Suprapubic skin (tissue), 4 donors: Measurements from ENCODE around the gene NDUFAF5. TPM values are rescaled to one million over a fixed set of nuclear protein-coding genes. Genes with fewer than 3 reads are reported as not detected.

Experiments
- DNase-seq, 2 donors: peaks; one replicate each; pipeline ENCODE4 v3.0.0-alpha.2; 2019; ENCODE audit warnings: low spot score in 2 of 2
- H3K27ac ChIP-seq: fragments of 200-600 bp; sonication (generic); one replicate; pipeline ENCODE4 v1.5.1; 2019
- H3K27me3 ChIP-seq: fragments of 200-600 bp; sonication (generic); one replicate; pipeline ENCODE4 v1.5.1; 2019
- H3K36me3 ChIP-seq: fragments of 200-600 bp; sonication (generic); one replicate; pipeline ENCODE4 v1.5.1; 2019
- H3K4me1 ChIP-seq: fragments of 200-600 bp; sonication (generic); one replicate; pipeline ENCODE4 v1.5.1; 2019
- H3K4me3 ChIP-seq: fragments of 200-600 bp; sonication (generic); one replicate; pipeline ENCODE4 v1.5.1; 2019; ENCODE audit warnings: mild to moderate bottlenecking
- H3K9me3 ChIP-seq: fragments of 200-600 bp; sonication (generic); one replicate; pipeline ENCODE4 v1.5.1; 2019
- CTCF ChIP-seq, 2 donors: fragments of 200-600 bp in 1 of 2; fragments of 450-650 bp in 1 of 2; sonication (generic) in 1 of 2; IDR thresholded peaks; one replicate each; pipeline ENCODE4 v1.5.1; 2016 to 2019; ENCODE audit warnings: antibody characterized with exemption in 2 of 2, mild to moderate bottlenecking in 1 of 2, moderate library complexity in 1 of 2
- EP300 ChIP-seq: sonication (generic); formaldehyde crosslinking; IDR thresholded peaks from one replicate; pipeline ENCODE4 v1.6.1; 2017; ENCODE audit warnings: antibody characterized with exemption
- POLR2A ChIP-seq, 2 donors: fragments of 450-650 bp; IDR thresholded peaks; one replicate each; pipeline ENCODE4 v1.6.1; 2017; ENCODE audit warnings: antibody characterized with exemption in 2 of 2, mild to moderate bottlenecking in 2 of 2, moderate library complexity in 2 of 2
- POLR2AphosphoS5 ChIP-seq, 3 donors: sonication (generic); formaldehyde crosslinking; IDR thresholded peaks; one replicate each; pipeline ENCODE4 v1.6.1; 2017; ENCODE audit warnings: antibody characterized with exemption in 3 of 3
- WGBS: methylation state at CpG from one replicate; pipeline ENCODE4 v1.1.5; 2018; 5-methylcytosine and 5-hydroxymethylcytosine counted together
- total RNA-seq, 4 donors: library from RNA; depleted of rRNA; stranded (reverse); fragments of >200 nt; gene quantifications; one replicate each; pipeline ENCODE4 v1.1.0, GENCODE V29; 2016

The NDUFAF5 gene
- total RNA-seq, 4 donors from 2014 or later: 5.3 to 47.9 (median 20.1) TPM

GRCh38 chr20:13770141-13770540 is 14.7 kb upstream of the NDUFAF5 start:
- Histone ChIP-seq H3K4me3 (no peak overlapping the region), H3K27ac (no peak overlapping the region), H3K27me3 (no peaks in the 10 kb centered on the region), H3K36me3 (peaks cover 74% of the 10 kb centered on the region), H3K4me1 (no peaks in the 10 kb centered on the region), H3K9me3 (no peaks in the 10 kb centered on the region)
- TF ChIP-seq CTCF (IDR thresholded peaks at IDR 0.05): no peak
- no peak for TF ChIP-seq POLR2A (IDR thresholded peaks at IDR 0.05)
- TF ChIP-seq POLR2AphosphoS5 (IDR thresholded peaks at IDR 0.05): no peak
- TF ChIP-seq EP300: no peak
- 94% methylated on average over 5 of the region's 5 CpGs for WGBS
- no peak for DNase-seq

GRCh38 chr20:13771853-13772453 is 12.9 kb upstream of the NDUFAF5 start:
- peaks cover 71% of the 10 kb centered on the region for H3K36me3 ChIP-seq
- 52% methylated on average over 4 of the region's 4 CpGs for WGBS
- no peak overlapping the region for H3K27ac ChIP-seq
- no peaks in the 10 kb centered on the region for H3K9me3 ChIP-seq
- no peaks in the 10 kb centered on the region for H3K27me3 ChIP-seq
- no peaks in the 10 kb centered on the region for H3K4me1 ChIP-seq
- H3K4me3 ChIP-seq: no peak overlapping the region
- no peak for DNase-seq
- no peak for TF ChIP-seq POLR2AphosphoS5 (IDR thresholded peaks at IDR 0.05)
- peak in 1 of 2 donors; percentile 26 for TF ChIP-seq CTCF (IDR thresholded peaks at IDR 0.05)

- Histone ChIP-seq H3K9me3 (no peaks in the 10 kb centered on the region), H3K36me3 (peaks cover 66% of the 10 kb centered on the region), H3K27me3 (no peaks in the 10 kb centered on the region), H3K4me3 (no peak overlapping the region), H3K27ac (no peak overlapping the region), H3K4me1 (no peaks in the 10 kb centered on the region)
- DNase-seq: no peak
- TF ChIP-seq POLR2A (IDR thresholded peaks at IDR 0.05) (no peak), EP300 (no peak), CTCF (IDR thresholded peaks at IDR 0.05) (no peak), POLR2AphosphoS5 (IDR thresholded peaks at IDR 0.05) (no peak)
- WGBS: 71% methylated on average over 4 of the region's 4 CpGs
These were observed 12.3 kb upstream of the NDUFAF5 start for GRCh38 chr20:13772529-13772928.

GRCh38 chr20:13775867-13776266 is 9.0 kb upstream of the NDUFAF5 start:
- Histone ChIP-seq H3K36me3 (peaks cover 44% of the 10 kb centered on the region), H3K4me1 (no peaks in the 10 kb centered on the region), H3K27ac (no peak overlapping the region), H3K27me3 (no peaks in the 10 kb centered on the region), H3K9me3 (no peaks in the 10 kb centered on the region), H3K4me3 (no peak overlapping the region)
- no peak for DNase-seq
- no peak for TF ChIP-seq POLR2AphosphoS5 (IDR thresholded peaks at IDR 0.05)
- WGBS: 77% methylated on average over 4 of the region's 4 CpGs

- H3K36me3 ChIP-seq: peaks cover 49% of the 10 kb centered on the region
- H3K27ac ChIP-seq: no peak overlapping the region
- H3K4me1 ChIP-seq: no peaks in the 10 kb centered on the region
- H3K27me3 ChIP-seq: no peaks in the 10 kb centered on the region
- TF ChIP-seq CTCF (IDR thresholded peaks at IDR 0.05): no peak
- WGBS: 45% methylated on average over 4 of the region's 4 CpGs
- no peaks in the 10 kb centered on the region for H3K9me3 ChIP-seq
- no peak for DNase-seq
- no peak overlapping the region for H3K4me3 ChIP-seq
These were observed 7.6 kb upstream of the NDUFAF5 start for GRCh38 chr20:13777171-13777601.

- TF ChIP-seq EP300 (no peak), CTCF (IDR thresholded peaks at IDR 0.05) (no peak), POLR2A (IDR thresholded peaks at IDR 0.05) (no peak), POLR2AphosphoS5 (IDR thresholded peaks at IDR 0.05) (no peak)
- no peak for DNase-seq
- WGBS: 94% methylated on average over 3 of the region's 3 CpGs
- no peaks in the 10 kb centered on the region for H3K9me3 ChIP-seq
- H3K27me3 ChIP-seq: no peaks in the 10 kb centered on the region
- no peak overlapping the region for H3K4me3 ChIP-seq
- peaks cover 7% of the 10 kb centered on the region for H3K4me1 ChIP-seq
- peaks cover 42% of the 10 kb centered on the region for H3K36me3 ChIP-seq
- H3K27ac ChIP-seq: no peak overlapping the region
These were observed 6.0 kb upstream of the NDUFAF5 start for GRCh38 chr20:13778827-13779226.
